M059J (cell line): ENCODE results near the gene ONECUT3. TPM values are rescaled to one million over a fixed set of nuclear protein-coding genes. Genes with fewer than 3 reads are reported as not detected.
A peak's percentile ranks its signal among the peaks of the same experiment; 100 is the strongest.

ENCODE experiments used
- DNase-seq: peaks from one replicate; pipeline ENCODE4 v3.0.0-alpha.2; 2012; ENCODE audit warnings: low read depth
- total RNA-seq: library from RNA; depleted of rRNA; stranded (reverse); fragments of >200 nt; shearing (Covaris generic); gene quantifications from 2 replicates; pipeline ENCODE4 v1.2.3, GENCODE V29; 2014

ONECUT3 gene
- total RNA-seq, 1 experiment from 2014 or later = not detected

GRCh38 chr19:1739960-1740629 lies 13.2 kb upstream of the ONECUT3 start:
- no peak for DNase-seq

GRCh38 chr19:1742989-1743696 lies 10.2 kb upstream of the ONECUT3 start:
- DNase-seq = no peak

- DNase-seq = no peak
Observed at GRCh38 chr19:1744133-1744665, 9.1 kb upstream of the ONECUT3 start.

GRCh38 chr19:1744822-1745563 lies 8.3 kb upstream of the ONECUT3 start:
- no peak for DNase-seq

GRCh38 chr19:1745589-1746031 lies 7.7 kb upstream of the ONECUT3 start:
- no peak for DNase-seq

GRCh38 chr19:1746401-1747284 lies 6.7 kb upstream of the ONECUT3 start:
- peak; percentile 62 for DNase-seq

- peak; percentile 96 for DNase-seq
Observed at GRCh38 chr19:1747285-1748114, 5.8 kb upstream of the ONECUT3 start.

GRCh38 chr19:1748115-1748872 lies 5.0 kb upstream of the ONECUT3 start:
- peak; percentile 43 for DNase-seq

- no peak for DNase-seq
Observed at GRCh38 chr19:1748873-1749341, 4.4 kb upstream of the ONECUT3 start.

- DNase-seq = no peak
Observed at GRCh38 chr19:1749373-1750342, 3.6 kb upstream of the ONECUT3 start.

GRCh38 chr19:1750343-1751021 lies 2.8 kb upstream of the ONECUT3 start:
- no peak for DNase-seq

- DNase-seq = no peak
Observed at GRCh38 chr19:1751367-1752008, 1.8 kb upstream of the ONECUT3 start.

- DNase-seq = no peak
Observed at GRCh38 chr19:1752009-1752756, 1.1 kb upstream of the ONECUT3 start.

- no peak for DNase-seq
Observed at GRCh38 chr19:1754018-1754635, 821 bp downstream of the ONECUT3 start.

- DNase-seq = no peak
Observed at GRCh38 chr19:1754636-1755466, 1.5 kb downstream of the ONECUT3 start.
